GM12878 (cell line): Measurements from ENCODE around the gene DUSP22.

Experiments used
- EZH2 ChIP-seq: IDR thresholded peaks from 2 replicates; pipeline ENCODE4 v1.6.1; 2012; ENCODE audit warnings: low read depth, mild to moderate bottlenecking, control low read depth, inconsistent platforms, low read length, borderline replicate concordance; ENCODE audit not compliant: control insufficient read depth
- POLR2AphosphoS5 ChIP-seq: IDR thresholded peaks from 2 replicates; pipeline ENCODE4 v1.6.1; 2011; ENCODE audit warnings: mild to moderate bottlenecking, low read length, inconsistent platforms

DNA sequence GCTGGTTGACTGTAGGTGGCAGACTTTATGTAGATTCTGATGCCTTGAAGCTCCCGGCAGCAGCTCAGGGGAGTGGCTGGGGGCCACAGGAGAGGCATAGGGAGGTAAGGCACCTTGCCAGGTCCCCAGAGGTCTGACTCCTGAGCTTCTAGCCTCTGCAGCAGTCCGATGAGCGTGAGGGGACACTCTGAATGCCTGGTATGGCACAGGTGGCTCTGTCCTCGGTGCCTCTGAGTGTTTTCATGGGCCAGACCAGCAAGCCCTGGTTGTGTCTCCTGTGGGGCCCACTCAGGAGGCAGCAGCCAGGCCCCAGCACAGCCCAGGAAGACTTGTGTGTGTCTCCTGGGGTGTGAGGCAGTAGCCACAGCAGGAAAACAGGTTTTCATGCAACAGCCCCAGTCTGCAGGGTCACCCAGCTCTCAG is 59.6 kb downstream of the DUSP22 start:
- no peak for TF ChIP-seq EZH2
- TF ChIP-seq POLR2AphosphoS5, result no peak
